CD4-positive, alpha-beta T cell treated with Interleukin-15 for 1 hour (primary cell): ENCODE results near the gene ARHGEF19.
A peak's percentile ranks its signal among the peaks of the same experiment; 100 is the strongest.
"Not testable (repeated sequence)": the region's sequence is repeated elsewhere in the genome, so short reads cannot be mapped to it uniquely, and the experiment has no call there.

ENCODE experiments used
- DNase-seq: peaks from one replicate; pipeline ENCODE4 v3.0.0-alpha.2; 2020

The ARHGEF19 gene

DNA sequence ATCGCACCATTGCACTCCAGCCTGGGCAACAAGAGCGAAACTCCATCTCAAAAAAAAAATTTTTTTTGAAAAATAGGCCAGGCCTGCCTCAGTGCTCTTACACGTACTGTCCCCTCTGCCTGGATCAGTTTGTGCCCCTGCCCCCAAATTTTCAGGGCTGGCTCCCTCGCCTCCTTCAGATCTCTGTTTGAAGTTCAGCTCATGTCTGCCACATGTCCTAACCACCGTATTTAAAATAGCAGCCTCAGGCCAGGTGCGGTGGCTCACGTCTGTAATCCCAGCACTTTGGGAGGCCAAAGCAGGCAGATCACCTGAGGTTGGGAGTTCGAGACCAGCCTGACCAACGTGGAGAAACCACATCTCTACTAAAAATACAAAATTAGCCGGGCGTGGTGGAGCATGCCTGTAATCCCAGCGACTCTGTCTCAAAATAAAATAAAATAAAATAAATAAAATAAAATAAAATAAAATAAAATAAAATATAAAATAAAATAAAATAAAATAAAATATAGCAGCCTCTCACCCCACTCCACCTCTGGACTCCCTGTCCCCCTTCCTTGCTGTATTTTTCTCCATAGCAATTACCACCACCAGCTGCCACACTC, 48.7 kb downstream of the ARHGEF19 start:
- DNase-seq: not testable (repeated sequence)

DNA sequence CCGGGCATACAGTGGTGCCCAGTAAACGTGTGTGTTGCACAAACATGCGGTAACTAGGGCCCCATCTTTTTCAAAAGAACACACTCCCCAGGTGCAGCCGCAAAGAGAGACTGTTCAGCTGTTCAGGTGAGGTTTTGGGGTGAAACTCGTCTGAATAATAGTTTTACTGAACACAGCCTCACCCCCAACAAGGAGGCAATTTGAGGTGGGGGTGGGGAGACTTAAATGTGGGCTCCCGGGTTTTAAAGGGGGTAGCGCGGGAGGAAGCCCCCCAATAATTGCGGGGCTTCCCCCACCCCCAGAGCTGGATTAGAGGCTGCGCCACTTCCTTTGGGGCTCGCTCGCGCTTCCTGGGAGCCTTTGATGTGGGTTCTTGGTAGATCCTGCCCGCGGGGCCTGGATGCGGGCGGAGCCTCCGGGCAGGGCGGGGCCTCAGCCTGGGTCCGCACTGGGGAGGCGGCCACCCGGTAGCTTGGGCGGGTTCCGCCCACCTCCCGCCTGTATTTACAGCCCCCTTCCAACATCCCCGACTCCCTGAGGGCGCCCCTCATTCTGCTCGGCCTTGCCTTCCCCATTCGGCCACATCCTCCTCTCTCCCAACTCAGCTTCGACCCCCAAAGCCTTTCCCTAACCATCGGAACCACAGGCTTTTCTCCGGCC, 50.2 kb downstream of the ARHGEF19 start:
- peak; percentile 74 for DNase-seq

DNA sequence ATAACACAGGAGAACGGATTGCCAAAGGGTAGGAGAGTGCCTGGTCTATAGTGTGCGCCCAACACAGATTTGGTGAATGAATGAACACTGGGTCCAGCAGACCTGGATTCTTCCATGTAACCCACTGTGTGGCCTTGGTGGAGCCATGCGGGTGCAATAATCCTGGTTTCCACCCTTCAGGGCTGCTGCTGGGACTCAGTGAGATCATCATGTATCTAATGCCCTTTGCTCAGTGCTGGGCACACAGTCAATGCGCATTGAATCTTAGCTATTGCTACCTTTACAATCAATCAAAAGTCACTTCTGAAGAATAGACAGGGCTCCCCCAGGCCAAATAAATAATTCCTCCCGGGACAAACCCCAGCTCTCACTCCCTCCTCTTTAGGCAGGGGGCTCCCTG, 50.7 kb downstream of the ARHGEF19 start:
- DNase-seq: no peak

DNA sequence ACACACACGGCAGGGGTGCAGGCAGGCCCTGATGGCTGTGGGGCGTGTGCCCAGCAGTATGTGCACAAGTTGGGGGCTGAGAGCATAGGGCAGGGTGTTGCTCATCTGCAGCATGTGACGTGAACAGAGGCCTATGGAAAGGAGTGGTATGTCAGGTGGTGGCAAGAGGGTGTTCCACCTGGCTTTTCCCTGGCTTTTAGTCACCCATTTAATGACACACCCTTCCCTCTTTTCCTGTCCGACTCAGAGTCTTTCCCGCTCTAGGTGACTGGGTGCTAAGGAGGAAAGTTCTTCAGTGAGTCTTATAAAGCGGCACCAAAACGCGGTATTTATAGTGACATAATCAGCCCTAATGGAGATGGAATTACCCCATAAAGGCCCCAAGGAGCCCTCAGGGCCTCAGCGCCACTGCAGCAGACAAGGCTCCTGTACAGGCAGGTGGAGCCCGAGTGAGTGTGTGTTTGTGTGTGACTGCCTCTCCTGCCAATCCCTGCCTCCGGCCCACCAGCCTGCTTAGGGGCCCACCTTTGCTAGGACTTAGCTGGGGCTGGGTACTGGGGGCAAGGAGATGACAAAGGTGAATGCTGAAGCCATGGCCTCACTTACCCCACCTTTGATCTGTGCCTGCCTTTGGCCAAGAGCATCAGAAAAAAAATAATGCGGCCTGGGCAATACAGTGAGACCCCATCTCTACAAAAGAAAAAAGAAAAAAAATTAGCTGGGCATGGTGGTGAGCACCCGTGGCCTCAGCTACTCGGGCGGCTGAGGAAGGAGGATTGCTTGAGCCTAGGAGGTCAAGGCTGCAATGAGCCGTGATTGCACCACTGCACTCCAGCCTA, 53.2 kb downstream of the ARHGEF19 start:
- no peak for DNase-seq

DNA sequence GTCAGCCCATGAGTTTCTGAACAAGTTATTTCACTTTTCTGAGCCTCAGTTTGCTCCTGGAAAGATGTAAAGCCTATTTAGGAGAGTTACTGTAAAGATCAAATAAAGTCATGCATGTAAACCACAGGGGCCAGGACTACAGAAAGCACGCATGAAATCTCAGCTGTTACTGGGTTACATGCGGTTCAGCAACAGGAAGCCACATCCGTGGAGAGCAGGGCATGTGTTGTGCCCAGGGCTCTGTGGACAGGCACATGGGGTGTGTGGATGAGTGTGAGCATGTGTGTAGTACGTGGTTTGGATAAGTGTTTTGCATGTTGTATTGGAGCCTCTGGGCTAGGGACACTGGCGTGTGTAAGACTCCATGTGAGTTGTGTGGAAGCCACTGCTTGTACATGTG, 54.4 kb downstream of the ARHGEF19 start:
- DNase-seq: peak; percentile 24

DNA sequence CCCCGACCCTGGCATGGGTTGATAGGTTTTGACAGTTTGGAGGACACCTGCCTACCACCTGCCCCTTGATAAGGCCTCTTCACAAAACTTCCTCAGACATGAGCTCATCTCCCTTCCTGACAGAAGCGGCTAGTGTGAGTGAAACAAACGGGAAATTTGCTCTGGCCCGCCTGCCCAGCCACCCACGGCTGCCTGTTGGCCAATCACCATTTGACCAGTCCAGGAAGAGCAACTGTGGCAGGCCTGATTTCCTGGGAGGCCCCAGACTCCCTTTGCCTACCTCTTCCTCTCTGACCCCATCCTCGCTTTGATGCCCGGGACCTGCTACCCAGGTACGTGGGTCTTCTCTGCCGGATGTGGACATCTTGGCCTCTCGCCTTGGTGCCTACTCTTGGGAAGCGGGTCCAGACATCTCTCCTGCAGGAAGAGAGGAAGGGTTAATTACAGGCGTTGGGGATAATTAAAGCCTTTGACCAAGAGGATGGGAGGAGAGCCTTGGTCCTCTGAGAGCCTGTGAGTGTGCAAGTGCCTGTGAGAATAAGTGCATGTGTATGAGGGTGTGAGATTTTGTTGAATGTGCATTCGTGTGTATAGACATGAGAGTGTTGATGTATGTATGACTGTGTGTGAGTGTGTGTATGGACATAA, 55.5 kb downstream of the ARHGEF19 start:
- DNase-seq: no peak

DNA sequence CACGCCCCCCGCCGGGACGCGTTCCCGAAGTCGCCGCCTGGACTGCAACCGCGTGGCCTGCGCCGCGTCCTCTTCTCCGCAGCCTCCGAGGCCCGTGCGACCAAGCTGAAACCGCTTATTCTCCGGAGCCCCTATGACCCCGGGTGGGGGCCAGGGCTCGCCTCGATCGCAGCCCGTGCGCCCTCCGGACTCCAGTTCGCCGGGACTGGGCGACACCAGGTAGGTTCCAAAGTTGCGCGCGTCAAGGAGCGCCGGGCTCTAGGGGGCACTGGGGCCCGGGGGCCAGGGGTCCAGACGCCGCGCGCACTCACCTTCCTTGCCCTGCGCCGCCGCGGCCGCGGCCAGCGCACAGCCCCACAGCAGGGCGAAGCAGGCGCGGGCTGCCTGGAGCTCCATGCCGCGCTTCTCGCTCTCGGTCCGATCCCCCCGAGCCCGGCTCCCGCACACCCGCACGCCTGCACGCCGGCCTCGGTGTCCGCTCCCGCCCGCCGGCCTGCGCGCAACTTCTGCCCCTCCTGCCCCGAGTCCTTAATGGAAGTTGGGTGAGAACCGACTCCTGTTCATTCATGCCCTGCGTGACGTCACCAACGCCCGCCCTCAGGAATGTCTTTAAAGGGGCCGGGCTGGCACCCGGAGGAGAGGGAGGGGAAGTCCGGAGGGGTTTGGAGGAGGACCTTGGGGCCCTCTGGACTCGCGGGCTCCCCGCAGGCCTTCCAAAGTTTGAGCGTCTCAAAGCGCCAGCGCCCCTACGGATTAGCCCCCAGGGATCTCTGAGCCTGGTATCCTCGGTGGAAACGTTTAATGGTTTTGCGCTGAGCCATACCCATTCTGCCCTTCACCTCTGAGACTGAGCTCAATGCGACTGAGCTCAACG, 56.7 kb downstream of the ARHGEF19 start, which contains the start of gene EPHA2:
Gene EPHA2 (minus strand): TSS at position 533 of the 874 bp plus-strand sequence. CDS start 137 bp downstream, at position 396.
- no peak for DNase-seq

DNA sequence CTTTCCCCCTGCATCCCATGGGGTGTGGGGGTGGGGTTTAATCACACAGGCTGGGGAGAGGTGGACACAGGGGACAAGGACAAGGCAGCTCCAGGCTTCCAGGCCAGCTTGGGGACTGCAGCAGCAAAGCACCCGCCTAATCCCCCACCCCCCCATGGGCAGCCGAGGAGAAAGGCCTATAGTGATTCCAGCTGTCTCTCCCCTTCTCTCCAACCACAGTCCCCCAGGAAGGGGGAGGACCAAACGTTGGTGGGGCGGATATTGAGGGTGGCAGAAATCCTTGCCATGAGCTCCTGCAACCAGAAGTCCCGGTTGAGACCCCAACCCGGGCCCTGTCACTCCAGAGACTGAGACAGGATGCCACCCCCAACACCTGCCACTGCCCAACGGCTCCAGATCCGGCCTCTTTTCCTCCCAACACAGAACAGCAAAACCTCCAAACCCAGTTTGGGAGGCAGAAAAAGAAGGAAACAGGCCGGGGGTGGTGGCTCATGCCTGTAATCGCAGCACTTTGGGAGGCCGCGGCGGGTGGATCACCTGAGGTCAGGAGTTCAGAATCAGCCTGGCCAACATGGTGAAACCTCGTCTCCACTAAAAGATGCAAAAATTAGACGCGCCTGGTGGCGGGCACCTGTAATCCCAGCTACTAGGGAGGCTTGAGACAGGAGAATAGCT, 58.3 kb downstream of the ARHGEF19 start:
- no peak for DNase-seq

DNA sequence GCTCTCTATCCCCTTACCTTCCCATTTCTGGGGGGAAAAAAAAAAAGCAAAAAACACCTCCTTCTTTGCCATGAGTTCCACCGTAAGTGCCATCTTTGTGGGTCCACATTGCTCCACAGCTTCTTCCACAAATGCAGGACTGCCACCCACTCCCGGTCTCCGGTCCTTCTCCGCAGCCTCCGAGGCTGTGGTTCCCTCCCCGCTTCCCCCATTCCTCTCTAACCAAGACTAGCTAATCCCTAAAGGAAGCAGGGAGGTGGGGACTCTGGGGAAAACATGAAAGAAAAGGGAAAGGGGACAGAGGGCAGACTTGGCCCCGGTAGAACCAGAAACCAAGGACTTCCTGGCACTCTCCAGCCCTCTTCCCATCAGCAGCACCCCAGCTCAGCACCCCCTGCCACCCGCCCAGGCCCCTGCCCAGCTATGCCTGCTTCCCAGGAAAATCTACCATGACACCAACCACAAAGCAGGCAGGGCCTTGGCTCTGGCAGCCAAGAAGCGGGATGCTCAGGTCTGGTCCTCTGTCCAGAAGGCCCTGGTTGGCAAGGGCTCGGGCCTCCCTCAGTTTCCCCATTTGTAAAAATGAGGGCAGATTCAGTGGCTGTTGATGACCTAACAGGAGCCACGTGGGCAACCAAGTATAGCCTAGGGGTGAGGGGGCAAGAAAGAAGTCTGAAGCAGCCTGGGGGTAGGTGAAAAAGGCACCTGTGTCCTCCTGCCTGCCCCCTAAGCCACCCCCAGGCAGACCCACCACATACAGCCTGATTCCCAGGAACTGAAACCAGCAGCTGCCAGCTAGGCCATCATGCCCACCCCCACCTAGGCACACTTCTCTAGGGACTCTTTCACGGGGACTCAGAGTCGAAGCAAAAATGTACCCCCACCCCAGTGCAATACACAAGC, 59.1 kb downstream of the ARHGEF19 start:
- no peak for DNase-seq

DNA sequence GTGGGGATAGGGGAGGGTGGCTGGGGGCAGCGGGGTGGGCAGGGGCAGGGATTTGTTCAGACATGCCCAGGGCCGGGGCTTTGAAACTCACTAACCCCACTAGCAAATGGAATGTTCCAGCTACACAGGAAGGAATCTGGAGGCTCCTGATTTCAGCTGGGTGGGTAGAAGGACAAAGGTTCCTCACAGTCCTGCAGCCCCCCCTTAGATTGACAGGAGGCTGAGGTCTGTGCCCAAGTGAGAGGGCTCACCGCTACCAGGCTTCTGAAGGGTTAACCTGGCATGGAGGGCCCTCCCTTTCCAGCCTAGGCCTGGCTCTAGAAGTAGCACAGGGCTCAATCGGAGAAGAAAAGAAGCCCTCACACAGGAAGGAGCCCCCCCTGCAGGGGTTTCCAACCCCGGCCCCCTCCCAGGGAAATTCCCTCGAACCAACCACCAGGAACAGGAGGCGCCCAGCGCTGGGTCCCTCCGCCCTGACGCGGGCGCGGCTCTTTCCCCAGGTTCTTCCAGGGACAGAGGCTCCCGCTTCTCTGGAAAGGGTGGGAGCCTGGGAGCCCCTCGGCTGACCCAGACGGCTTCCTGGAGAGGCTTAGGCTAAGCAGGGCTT, 59.9 kb downstream of the ARHGEF19 start:
- no peak for DNase-seq

DNA sequence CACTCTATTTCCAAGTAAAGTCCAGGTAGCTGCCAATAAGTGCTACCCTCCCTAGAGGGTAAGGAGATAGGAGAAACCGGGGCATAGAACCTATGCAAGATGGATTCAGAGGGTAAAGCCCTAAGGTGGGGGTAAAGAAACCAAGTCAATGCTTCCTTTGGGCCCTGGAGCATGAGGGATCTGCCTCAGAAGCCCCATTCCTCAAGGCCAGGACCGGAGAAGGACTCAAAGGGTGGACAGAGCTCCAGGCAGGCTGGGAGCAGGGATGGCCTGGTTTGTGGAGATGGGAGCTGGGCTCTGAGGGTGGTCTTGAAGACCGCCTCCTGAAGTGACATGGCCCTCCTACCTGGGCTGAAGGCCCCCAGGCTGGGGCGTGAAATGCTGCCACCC, 60.5 kb downstream of the ARHGEF19 start:
- DNase-seq: no peak

DNA sequence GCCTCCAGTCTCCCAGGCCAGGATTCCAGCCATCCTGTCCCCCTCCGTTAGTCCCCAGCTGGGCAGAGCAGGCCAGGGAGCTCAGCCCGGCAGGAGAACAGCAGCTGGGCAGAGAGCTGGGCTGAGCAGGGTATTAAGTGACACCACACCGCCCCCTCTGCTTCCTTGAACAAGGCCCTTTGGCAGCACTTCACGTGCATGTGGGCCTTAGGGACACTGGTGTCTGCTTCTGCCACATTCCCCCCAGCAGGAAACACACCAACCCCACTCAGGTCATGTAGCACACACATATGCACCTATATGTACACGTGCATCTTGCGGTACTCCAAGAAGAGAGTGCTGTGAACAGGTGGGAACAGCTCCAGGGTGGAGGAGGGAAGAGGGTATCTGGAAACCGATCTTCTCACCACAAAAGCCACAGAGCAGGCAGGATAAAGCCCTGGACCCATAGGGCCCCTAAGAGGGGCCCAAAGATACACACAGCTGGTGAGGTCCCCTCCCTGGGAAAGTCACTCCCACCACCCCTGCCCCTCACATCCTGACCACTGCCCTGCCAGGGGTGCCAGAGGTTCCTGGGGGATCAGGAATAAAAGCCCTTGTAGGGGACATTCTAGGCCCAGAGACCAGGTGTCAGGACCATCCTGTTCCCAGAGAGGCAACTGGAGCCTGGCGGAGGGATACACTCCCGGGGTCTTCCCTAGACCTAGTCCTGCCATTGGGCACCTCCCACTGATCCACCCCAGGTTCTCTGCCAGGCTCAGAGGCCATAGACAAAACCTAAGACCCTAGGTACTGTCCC, 61.1 kb downstream of the ARHGEF19 start:
- no peak for DNase-seq

DNA sequence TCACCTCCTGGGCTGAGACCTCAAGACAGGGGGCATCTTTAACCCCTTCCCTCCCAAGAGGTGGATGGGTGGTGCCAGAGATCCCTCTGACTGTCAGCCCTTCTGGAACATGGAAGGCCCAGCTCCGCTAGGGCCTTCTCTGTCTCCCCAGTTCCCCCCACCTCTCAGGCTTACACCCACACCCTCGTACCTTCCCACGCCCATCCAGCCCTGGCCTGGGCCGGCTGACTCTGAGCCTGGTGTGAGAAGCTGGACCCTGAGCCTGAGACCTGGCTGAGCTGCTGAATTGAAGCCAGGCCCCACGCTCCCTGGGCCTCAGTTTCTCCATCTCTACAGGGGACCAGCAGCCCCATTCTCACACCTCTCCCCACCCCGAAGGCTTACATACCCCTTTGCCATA, 61.9 kb downstream of the ARHGEF19 start:
- no peak for DNase-seq

DNA sequence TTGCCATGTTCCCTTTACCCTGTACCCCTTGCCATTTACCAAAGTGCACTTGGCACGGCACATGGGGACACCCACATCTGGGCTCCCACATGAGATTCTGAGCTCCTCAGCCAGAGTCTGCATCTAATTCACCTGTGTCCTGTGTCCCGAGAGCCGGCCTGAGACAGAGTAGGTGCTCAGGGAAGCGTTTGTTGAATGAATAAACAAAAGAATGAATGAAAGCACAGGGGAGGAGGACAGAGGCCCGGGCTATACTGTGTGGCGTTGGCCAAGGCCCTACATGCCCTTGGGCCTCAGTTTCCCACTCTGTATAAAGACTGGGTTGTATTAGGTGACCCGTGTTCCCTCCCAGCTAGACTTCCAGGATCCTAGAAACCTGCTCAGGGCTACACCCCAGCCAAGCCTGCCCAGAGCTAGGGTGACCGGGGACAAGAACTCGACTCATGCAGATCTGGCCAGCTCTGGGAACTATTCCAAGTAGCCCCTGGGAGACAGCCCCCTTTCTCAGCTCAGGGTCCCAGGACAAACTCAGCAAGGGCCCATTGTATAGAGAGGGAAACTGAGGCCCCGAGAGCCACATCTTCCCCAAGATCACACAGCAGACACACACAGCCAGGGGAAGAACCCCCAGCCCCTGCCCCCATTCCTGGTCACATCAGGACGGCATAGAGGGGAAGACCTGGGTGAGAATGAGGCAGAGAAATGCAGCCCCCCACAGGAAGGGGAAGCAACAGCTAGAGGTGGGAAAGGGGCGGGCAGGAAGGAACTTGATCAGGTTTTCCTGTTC, 62.6 kb downstream of the ARHGEF19 start:
- no peak for DNase-seq

DNA sequence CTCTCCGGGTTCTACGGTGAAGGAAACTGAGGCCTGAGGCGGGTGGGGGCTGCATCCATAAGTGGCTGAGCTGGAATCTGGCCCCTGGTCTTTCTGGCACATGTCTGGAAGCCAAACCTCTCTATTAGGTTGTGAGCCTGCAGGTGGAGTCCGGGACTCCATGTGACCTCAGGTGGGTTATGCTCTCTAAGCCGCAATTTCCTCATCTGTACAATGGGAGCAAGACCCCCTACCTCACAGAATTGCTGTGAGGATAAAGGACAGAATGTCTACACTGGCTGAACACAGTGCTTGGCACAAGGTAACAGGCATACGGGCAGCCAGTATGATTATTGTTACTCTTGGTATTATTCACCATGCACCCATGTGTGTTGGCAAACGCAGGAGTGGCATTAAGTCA, 63.3 kb downstream of the ARHGEF19 start:
- no peak for DNase-seq

DNA sequence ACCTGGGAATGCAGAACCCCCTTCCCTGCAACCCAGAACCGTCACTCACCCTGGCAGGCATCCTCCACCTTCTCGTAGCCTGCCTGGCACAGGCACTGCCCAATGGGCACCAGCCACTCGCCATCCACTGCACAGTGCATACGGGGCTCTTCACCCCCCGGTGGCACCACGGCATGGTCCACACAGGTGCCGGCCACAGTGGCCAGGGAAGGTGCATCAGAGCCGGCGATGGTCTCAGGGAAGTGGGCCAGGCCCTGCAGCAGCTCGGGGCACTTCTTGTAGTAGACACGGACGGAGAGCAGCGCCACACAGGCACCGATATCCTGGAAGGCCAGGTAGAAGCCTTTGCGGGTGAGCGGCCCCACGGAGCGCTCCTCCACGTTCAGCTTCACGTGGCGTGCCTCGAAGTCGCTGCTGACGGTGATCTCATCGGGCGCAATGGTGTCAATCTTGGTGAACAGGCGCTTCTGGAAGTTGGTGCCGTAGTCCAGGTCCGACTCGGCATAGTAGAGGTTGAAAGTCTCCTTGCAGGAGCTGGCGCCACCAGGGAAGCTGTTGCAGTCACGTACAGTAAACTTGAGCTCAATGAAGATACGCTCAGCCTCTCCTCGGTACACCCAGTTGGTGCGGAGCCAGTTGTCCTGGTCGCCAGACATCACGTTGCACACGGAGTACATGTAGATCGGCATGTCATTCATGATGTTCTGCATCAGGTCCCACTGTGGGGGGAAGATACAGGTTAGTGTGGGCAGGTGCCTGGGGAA, 63.9 kb downstream of the ARHGEF19 start:
- no peak for DNase-seq
